ENCODE results near the gene SLC35A5. TPM values are rescaled to one million over a fixed set of nuclear protein-coding genes. Genes with fewer than 3 reads are reported as not detected.

Gene SLC35A5
- total and polyA plus RNA-seq, 9 of the 15 experiments (the other 6 are each of a cell fraction or from before 2014, with no cell fraction given): 4.0 to 13.0 (median 9.7) TPM

DNA sequence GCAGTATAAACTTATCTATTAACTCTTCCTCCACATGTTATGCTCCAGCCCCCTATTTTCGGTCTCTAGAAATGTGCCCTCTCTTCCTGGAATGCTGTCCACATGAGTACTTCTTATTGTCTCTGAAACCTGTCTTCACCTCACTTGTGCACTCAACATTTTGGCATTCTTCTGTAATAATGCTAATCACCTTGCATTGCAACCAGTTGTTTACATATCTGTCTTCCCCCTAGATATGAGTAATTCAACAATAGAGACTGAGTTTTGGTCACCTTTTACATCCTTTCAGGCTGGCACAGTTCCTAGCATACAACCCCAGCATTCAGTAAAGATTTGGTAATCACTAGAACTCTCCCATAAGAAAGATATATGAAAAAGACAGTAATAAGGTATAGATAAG is 61.9 kb downstream of the SLC35A5 start (continued):
- TF ChIP-seq, protein P1, sequence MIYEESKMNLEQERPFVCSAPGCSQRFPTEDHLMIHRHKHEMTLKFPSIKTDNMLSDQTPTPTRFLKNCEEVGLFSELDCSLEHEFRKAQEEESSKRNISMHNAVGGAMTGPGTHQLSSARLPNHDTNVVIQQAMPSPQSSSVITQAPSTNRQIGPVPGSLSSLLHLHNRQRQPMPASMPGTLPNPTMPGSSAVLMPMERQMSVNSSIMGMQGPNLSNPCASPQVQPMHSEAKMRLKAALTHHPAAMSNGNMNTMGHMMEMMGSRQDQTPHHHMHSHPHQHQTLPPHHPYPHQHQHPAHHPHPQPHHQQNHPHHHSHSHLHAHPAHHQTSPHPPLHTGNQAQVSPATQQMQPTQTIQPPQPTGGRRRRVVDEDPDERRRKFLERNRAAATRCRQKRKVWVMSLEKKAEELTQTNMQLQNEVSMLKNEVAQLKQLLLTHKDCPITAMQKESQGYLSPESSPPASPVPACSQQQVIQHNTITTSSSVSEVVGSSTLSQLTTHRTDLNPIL (CRISPR knock-in tag; IDR thresholded peaks at IDR 0.05): no peak
- TF ChIP-seq GABPB1 (CRISPR knock-in tag; IDR thresholded peaks at IDR 0.05) (no peak), RAD51 (IDR thresholded peaks at IDR 0.05; ENCODE audit: borderline replicate concordance, low read depth) (no peak), CBX1 (IDR thresholded peaks at IDR 0.05; ENCODE audit: low read depth) (no peak), PHF8 (IDR thresholded peaks at IDR 0.05; ENCODE audit: borderline replicate concordance, low read length) (no peak), ZNF76 (CRISPR knock-in tag; IDR thresholded peaks at IDR 0.05; ENCODE audit: borderline replicate concordance) (no peak)
- TF ChIP-seq, protein P2, sequence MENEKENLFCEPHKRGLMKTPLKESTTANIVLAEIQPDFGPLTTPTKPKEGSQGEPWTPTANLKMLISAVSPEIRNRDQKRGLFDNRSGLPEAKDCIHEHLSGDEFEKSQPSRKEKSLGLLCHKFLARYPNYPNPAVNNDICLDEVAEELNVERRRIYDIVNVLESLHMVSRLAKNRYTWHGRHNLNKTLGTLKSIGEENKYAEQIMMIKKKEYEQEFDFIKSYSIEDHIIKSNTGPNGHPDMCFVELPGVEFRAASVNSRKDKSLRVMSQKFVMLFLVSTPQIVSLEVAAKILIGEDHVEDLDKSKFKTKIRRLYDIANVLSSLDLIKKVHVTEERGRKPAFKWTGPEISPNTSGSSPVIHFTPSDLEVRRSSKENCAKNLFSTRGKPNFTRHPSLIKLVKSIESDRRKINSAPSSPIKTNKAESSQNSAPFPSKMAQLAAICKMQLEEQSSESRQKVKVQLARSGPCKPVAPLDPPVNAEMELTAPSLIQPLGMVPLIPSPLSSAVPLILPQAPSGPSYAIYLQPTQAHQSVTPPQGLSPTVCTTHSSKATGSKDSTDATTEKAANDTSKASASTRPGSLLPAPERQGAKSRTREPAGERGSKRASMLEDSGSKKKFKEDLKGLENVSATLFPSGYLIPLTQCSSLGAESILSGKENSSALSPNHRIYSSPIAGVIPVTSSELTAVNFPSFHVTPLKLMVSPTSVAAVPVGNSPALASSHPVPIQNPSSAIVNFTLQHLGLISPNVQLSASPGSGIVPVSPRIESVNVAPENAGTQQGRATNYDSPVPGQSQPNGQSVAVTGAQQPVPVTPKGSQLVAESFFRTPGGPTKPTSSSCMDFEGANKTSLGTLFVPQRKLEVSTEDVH (IDR thresholded peaks at IDR 0.05; ENCODE audit: low read depth, partially characterized antibody): no peak

Measured in K562 (cell line).